Posterior cingulate gyrus (tissue), 11 donors: ENCODE measurements around the gene NFYC.

Experiments used
- DNase-seq, 10 donors: peaks; one replicate each; pipeline versions ENCODE4 v3.0.0 to v3.0.0-alpha.2; 2020 to 2021; ENCODE audit warnings: mixed read lengths in 3 of 10
- intact Hi-C: fragments of 100-400 bp; cut with DNase I; formaldehyde crosslinking; loops from one replicate; pipeline ENCODE4 v1.15.1; 2023

Gene NFYC

GRCh38 chr1:40806731-40807695 lies 115.5 kb downstream of the NFYC start:
- no peak for DNase-seq
- intact Hi-C loops = no loop called here

- intact Hi-C loops = no loop called here
- DNase-seq = no peak
These were observed 116.5 kb downstream of the NFYC start for GRCh38 chr1:40808002-40808401.

DNA sequence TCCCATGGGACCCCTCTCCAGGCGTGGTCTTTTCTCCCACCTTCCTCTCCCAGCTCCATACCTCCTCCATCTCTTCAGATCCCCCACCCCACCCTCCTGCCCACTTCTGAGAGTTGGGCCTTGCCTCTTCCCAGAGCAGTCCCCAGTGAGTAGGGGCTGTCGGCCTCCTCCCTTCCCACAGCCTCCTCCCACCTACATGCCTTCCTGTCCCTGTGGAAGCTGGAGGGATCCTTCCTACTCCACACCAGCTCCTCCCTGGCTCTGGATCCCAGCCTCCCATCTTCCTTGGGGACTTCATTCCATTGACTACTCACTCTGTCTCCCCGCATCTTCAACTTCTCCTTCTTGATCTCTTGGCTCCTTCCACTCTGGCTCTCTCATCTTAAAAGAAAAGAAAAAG lies 116.9 kb downstream of the NFYC start:
- DNase-seq = no peak
- intact Hi-C loops = no loop called here

GRCh38 chr1:40808909-40809308 lies 117.4 kb downstream of the NFYC start:
- no peak for DNase-seq
- intact Hi-C loops = no loop called here

- no peak for DNase-seq
- intact Hi-C loops = no loop called here
These were observed 119.4 kb downstream of the NFYC start for GRCh38 chr1:40810927-40811326.

- no peak for DNase-seq
- intact Hi-C loops = no loop called here
These were observed 123.9 kb downstream of the NFYC start for GRCh38 chr1:40815420-40815819.

DNA sequence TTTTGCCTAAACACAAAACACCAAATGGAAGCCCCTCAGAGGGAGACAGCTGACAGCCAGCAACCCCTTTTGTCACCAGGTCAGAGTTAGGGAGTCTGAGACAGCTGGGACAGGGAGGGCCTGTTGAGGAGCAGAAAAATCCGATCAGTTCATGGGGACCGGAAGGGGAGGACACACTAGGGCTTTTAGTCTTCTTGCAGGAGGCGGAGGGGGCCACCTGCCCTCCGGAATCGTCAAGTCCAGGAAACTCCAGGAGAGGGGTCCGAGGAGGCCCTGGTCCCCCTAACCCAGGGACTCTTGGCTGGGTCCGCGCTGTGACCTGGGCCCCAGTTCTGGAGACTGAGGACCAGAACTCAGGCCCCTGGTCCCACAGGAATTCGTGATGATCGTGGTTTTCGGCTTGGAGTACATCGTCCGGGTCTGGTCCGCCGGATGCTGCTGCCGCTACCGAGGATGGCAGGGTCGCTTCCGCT lies 126.3 kb downstream of the NFYC start:
- intact Hi-C loops = no loop called here
- no peak for DNase-seq

DNA sequence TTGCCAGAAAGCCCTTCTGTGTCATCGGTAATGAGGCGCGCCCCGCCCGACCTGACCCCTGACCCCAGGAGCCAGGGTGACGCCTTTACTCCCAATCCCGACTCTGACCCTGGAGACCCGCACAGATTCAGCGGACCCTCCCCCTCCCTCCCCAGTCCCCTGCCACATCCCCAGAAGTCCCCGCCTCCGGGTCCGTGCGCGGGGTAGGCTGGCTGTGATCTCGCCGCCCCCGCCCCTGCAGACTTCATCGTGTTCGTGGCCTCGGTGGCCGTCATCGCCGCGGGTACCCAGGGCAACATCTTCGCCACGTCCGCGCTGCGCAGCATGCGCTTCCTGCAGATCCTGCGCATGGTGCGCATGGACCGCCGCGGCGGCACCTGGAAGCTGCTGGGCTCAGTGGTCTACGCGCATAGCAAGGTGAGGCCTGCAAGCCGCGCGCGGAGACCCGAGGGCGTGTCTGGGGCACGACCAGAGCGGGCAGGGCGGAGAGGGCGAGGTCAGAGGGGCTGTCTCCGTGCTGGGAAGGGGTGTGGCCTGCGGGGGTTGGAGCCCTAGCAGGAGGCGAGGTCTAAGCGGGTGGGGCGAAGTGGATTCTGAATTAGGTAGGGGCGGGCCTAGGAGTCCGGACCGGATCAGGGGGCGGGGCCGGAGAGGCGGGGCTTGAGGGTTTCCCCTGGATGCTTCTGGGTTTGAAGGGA lies 126.9 kb downstream of the NFYC start:
- no peak for DNase-seq
- intact Hi-C loops = no loop called here

- DNase-seq = no peak
- intact Hi-C loops = no loop called here
These were observed 127.6 kb downstream of the NFYC start for GRCh38 chr1:40819101-40819500.

DNA sequence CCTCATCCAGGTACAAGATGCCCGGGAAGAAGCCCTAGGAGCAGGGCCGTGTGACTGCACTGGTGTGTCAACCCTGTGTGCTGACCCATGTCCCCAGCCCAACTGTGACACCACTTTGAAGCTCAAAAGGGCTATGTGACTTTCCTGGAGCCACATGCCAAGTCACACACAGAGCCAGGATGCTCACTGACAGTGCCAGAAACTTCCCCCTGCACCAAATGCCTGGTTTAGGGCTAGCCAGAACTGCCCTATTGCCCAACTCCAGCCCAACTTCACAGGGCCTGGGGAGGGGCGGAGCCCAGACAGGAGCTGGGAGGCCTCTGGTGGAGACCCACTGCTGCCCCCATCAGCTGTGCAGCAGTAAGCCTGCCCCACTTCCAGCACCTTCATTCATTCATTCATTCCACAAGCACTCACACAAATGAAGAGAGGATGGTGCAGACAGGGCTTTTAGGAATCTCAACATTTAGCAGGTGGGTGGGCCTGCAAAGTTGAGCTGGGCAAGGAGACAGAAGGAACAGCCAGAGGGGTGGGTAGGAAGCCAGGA lies 128.8 kb downstream of the NFYC start:
- no peak for DNase-seq
- intact Hi-C loops = no loop called here
